Aorta (tissue), 5 donors: ENCODE data around the gene SLC46A1. TPM values are rescaled to one million over a fixed set of nuclear protein-coding genes. Genes with fewer than 3 reads are reported as not detected.

Experiments used
- ATAC-seq: fragments of 200-7000 bp; cut with Tn5 transposase; one replicate; pipeline ENCODE4 v1.9.1; 2022; ENCODE audit warnings: moderate library complexity; ENCODE audit not compliant: low FRiP score
- DNase-seq, 2 donors: peaks; one replicate each; pipeline ENCODE4 v3.0.0-alpha.2; 2020
- H3K27ac ChIP-seq, 2 donors: one replicate each; pipeline ENCODE4 v1.5.1; 2013; ENCODE audit warnings: low read length in 2 of 2, mild to moderate bottlenecking in 2 of 2, moderate library complexity in 2 of 2, control low read depth in 1 of 2, inconsistent platforms in 1 of 2, low read depth in 1 of 2
- H3K27me3 ChIP-seq, 2 donors: one replicate each; pipeline ENCODE4 v1.6.1; 2013; ENCODE audit warnings: control low read depth in 1 of 2, low read length in 1 of 2, mild to moderate bottlenecking in 1 of 2, moderate library complexity in 1 of 2; ENCODE audit not compliant: insufficient read depth in 2 of 2, control insufficient read depth in 1 of 2
- H3K36me3 ChIP-seq, 2 donors: one replicate each; pipeline ENCODE4 v1.6.1; 2013; ENCODE audit warnings: control low read depth in 1 of 2, low read length in 1 of 2, mild to moderate bottlenecking in 1 of 2; ENCODE audit not compliant: insufficient read depth in 2 of 2, control insufficient read depth in 1 of 2
- H3K4me1 ChIP-seq, 2 donors: one replicate each; pipeline ENCODE4 v1.6.1; 2013; ENCODE audit warnings: low read length in 2 of 2, control low read depth in 1 of 2, mild to moderate bottlenecking in 1 of 2, moderate library complexity in 1 of 2; ENCODE audit not compliant: insufficient read depth in 2 of 2, control insufficient read depth in 1 of 2
- H3K4me3 ChIP-seq, 2 donors: one replicate each; pipeline ENCODE4 v1.5.1; 2013; ENCODE audit warnings: low read length in 2 of 2, control low read depth in 1 of 2, mild to moderate bottlenecking in 1 of 2
- H3K9me3 ChIP-seq: one replicate; pipeline ENCODE4 v1.6.1; 2013; ENCODE audit warnings: mild to moderate bottlenecking, low read length; ENCODE audit not compliant: control insufficient read depth
- WGBS, 2 donors: extraction: QIAGEN DNeasy Blood & Tissue Kit; methylation state at CpG; one replicate each; pipeline ENCODE4 v1.1.7; 2013; 5-methylcytosine and 5-hydroxymethylcytosine counted together
- intact Hi-C, 2 donors: fragments of 100-400 bp; cut with DNase I; formaldehyde crosslinking; loops; one replicate each; pipeline versions ENCODE4 v1.14.2 to v1.15.0; 2022
- microRNA-seq, 2 donors: library from miRNA; unstranded; fragments of <30 nt; microRNA quantifications; one replicate each; pipeline ENCODE4 v1.2.0, GENCODE V29; 2020
- polyA plus RNA-seq, 2 donors: library from polyadenylated mRNA; stranded (reverse); fragments of 200-250 nt; gene quantifications; one replicate each; pipeline ENCODE4 v1.2.3, GENCODE V29; 2013
- total RNA-seq, 2 donors: library from RNA; stranded (reverse); fragmentation: NEBNext Ultra II Directional; extraction: Animal tissue kit (Norgen Biotek cat#: 25700); gene quantifications; one replicate each; pipeline ENCODE4 v1.2.1, GENCODE V29; 2021
- donor health status: healthy with polysubstance abuse.
- donor health status: Bipolar disorder and iron deficiency.
- donor health status: DM: no; HTN: no; CAD: no.
- donor health status: DM: no; HTN: no; CAD: no.
- donor health status: DM: yes; HTN: yes; CAD: no.

Gene SLC46A1
- total and polyA plus RNA-seq, 4 donors, result 4.4 to 16.7 (median 8.4) TPM

- ATAC-seq (no peak), DNase-seq (no peak)
- Histone ChIP-seq H3K27me3 (no peaks in the 10 kb centered on the region), H3K36me3 (peaks cover 6 to 14% of the 10 kb centered on the region in 2 donors), H3K9me3 (no peaks in the 10 kb centered on the region), H3K27ac (peak overlapping the region; percentile 73 to 91), H3K4me3 (no peak overlapping the region), H3K4me1 (peaks cover 3 to 4% of the 10 kb centered on the region in 2 donors)
- 6 to 13% methylated on average over 13 of the region's 13 CpGs for WGBS, 2 donors
- intact Hi-C loops, result no loop called here
Measured at GRCh38 chr17:28345419-28346198, 60.4 kb downstream of the SLC46A1 start.

Small RNA genes lying within 50 kb of the gene (microRNA-seq; reads per million reads assigned to microRNA genes)
- 0 to 7.2 reads per million in 2 donors for gene MIR4723

Other genes with a start within 250 kb of the SLC46A1 start
- gene TMEM97, start 87.0 kb downstream of the SLC46A1 start, total RNA-seq, result 1 to 10 TPM; 2.5 to 4.1 TPM
- gene TMEM97, start 87.0 kb downstream of the SLC46A1 start, polyA plus RNA-seq, result 1 to 10 TPM; 1.5 to 1.8 TPM
- 10 to 100 TPM; 34.5 to 37.2 TPM for gene IFT20, start 70.7 kb downstream of the SLC46A1 start, total RNA-seq
- gene IFT20, start 70.7 kb downstream of the SLC46A1 start, polyA plus RNA-seq, result 10 to 100 TPM; 70.7 to 74.3 TPM
- 10 to 100 TPM; 51.1 to 68.9 TPM for gene TNFAIP1, start 70.5 kb downstream of the SLC46A1 start, total RNA-seq
- 10 to 100 TPM; 11.7 to 16.2 TPM for gene TNFAIP1, start 70.5 kb downstream of the SLC46A1 start, polyA plus RNA-seq
- 10 to 100 TPM; 40.1 to 42.5 TPM for gene POLDIP2, start 48.7 kb downstream of the SLC46A1 start, total RNA-seq
- gene POLDIP2, start 48.7 kb downstream of the SLC46A1 start, polyA plus RNA-seq, result 10 to 100 TPM; 36.6 to 41.4 TPM
- gene SEBOX, start 41.0 kb downstream of the SLC46A1 start, total RNA-seq, result not detected
- not detected for gene SEBOX, start 41.0 kb downstream of the SLC46A1 start, polyA plus RNA-seq
- 1 to 10 TPM; 1.5 to 2.6 TPM for gene VTN, start 35.9 kb downstream of the SLC46A1 start, total RNA-seq
- 1 to 10 TPM in 1 of 2 donors, under 1 TPM in 1; 0.63 to 4.3 TPM for gene VTN, start 35.9 kb downstream of the SLC46A1 start, polyA plus RNA-seq
- 10 to 100 TPM; 14.5 to 20.3 TPM for gene SARM1, start 34.5 kb downstream of the SLC46A1 start, total RNA-seq
- gene SARM1, start 34.5 kb downstream of the SLC46A1 start, polyA plus RNA-seq, result 10 to 100 TPM in 1 of 2 donors, 1 to 10 TPM in 1; 4.9 to 10.3 TPM
- not detected for gene SLC13A2, start 67.4 kb upstream of the SLC46A1 start, total RNA-seq
- 10 to 100 TPM in 1 of 2 donors, not detected in 1; 23.8 TPM for gene SLC13A2, start 67.4 kb upstream of the SLC46A1 start, polyA plus RNA-seq
- gene FOXN1, start 100.1 kb upstream of the SLC46A1 start, total RNA-seq, result not detected
- not detected for gene FOXN1, start 100.1 kb upstream of the SLC46A1 start, polyA plus RNA-seq
- 10 to 100 TPM; 17.4 to 25.7 TPM for gene UNC119, start 146.4 kb upstream of the SLC46A1 start, total RNA-seq
- gene UNC119, start 146.4 kb upstream of the SLC46A1 start, polyA plus RNA-seq, result 10 to 100 TPM; 18.7 to 36.6 TPM
- 10 to 100 TPM; 33.5 to 38.7 TPM for gene PIGS, start 165.3 kb upstream of the SLC46A1 start, total RNA-seq
- gene PIGS, start 165.3 kb upstream of the SLC46A1 start, polyA plus RNA-seq, result 10 to 100 TPM; 21.8 to 37.7 TPM
- gene ALDOC, start 170.7 kb upstream of the SLC46A1 start, total RNA-seq, result 10 to 100 TPM; 22.1 to 27.1 TPM
- 10 to 100 TPM; 15.4 to 30.4 TPM for gene ALDOC, start 170.7 kb upstream of the SLC46A1 start, polyA plus RNA-seq
- gene SPAG5, start 192.8 kb upstream of the SLC46A1 start, total RNA-seq, result 1 to 10 TPM; 2.2 to 3.6 TPM
- gene SPAG5, start 192.8 kb upstream of the SLC46A1 start, polyA plus RNA-seq, result 1 to 10 TPM; 1.6 to 4.3 TPM
- gene RSKR, start 208.0 kb upstream of the SLC46A1 start, total RNA-seq, result 10 to 100 TPM in 1 of 2 donors, 1 to 10 TPM in 1; 6.3 to 15.7 TPM
- gene RSKR, start 208.0 kb upstream of the SLC46A1 start, polyA plus RNA-seq, result 1 to 10 TPM in 1 of 2 donors, under 1 TPM in 1; 0.13 to 3.0 TPM
- 100 to 1,000 TPM; 100 to 135 TPM for gene BLTP2, start 238.9 kb upstream of the SLC46A1 start, total RNA-seq
- 10 to 100 TPM; 27.7 to 27.8 TPM for gene BLTP2, start 238.9 kb upstream of the SLC46A1 start, polyA plus RNA-seq